SK-MEL-5 (cell line): Measurements from ENCODE around the gene ICA1. TPM values are rescaled to one million over a fixed set of nuclear protein-coding genes. Genes with fewer than 3 reads are reported as not detected.

Source experiments
- DNase-seq: peaks from one replicate; pipeline ENCODE4 v3.0.0-alpha.2; 2016; ENCODE audit warnings: low read depth, low spot score
- in situ Hi-C: cut with HindIII; loops from 2 replicates; pipeline ENCODE4 v1.10.0; 2016; ENCODE audit warnings: low sequenced_read_pairs, high pct_unique_total_duplicates, low pct_unique_long_range_greater_than_20kb
- total RNA-seq: library from RNA; depleted of rRNA; stranded (reverse); fragments of >200 nt; shearing (Covaris generic); gene quantifications from 2 replicates; pipeline ENCODE4 v1.2.3, GENCODE V29; 2014

The ICA1 gene
- total RNA-seq, 1 experiment from 2014 or later = 2.3 TPM

- no peak for DNase-seq
- in situ Hi-C loops = no loop called here
Observed at GRCh38 chr7:8130663-8131062, 131.3 kb downstream of the ICA1 start.

DNA sequence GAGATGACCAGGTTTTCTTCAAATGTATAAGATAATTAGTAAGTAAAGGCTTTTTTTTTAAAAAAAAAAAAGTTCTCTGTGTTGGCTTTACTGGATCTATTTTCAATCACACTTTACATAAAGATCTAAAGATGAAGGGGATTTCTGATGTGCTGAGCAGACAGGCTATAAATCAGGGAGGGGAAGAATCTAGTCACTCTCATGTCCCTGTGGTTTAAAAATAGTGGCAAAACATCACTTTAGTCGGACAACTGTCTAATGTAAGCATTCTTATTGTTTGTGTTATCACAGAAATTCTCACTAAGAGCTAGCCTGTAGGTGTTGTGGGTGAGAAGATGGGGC, 132.7 kb downstream of the ICA1 start:
- DNase-seq = no peak
- in situ Hi-C loops = no loop called here

DNA sequence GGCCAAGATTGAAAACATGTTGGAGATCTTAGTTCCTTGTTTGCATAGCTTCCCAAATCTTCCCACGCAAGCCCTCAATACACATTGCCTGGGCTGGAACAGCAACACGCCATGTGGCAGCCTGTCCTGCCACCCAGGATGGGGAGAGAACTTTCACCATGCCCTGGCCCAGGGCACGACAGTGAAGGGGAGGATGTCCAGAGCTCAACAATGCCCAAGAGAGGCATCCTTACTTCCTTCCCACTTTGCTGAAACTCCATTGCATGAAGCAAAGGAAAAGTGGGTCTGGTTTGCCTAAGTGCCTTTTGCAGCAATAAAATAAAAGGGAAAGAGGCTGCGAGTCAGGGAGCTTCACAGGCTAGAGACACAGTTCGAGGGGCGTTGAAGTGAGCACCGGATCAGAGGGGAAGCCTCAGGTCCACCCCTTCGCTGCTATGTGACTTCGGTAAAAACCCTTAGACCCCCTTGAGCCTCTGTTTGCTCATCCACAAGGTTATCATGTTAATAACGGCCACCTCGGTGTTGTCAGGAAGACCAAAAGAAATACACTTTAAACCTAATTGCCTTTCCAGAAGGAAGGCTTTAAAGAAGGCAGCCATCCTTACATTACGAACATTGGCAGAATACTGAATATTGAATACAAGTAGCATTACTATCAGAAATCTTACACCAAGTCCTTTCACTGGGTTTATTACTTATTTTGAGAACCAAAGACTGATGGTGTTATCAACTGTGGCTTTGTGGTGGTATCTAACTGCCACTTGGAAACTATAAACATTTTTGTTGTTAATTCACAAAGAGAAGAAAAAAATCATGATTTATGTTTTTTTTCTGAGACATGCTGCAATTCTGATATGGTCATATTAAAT, 133.3 kb downstream of the ICA1 start:
- DNase-seq = no peak
- in situ Hi-C loops = no loop called here

DNA sequence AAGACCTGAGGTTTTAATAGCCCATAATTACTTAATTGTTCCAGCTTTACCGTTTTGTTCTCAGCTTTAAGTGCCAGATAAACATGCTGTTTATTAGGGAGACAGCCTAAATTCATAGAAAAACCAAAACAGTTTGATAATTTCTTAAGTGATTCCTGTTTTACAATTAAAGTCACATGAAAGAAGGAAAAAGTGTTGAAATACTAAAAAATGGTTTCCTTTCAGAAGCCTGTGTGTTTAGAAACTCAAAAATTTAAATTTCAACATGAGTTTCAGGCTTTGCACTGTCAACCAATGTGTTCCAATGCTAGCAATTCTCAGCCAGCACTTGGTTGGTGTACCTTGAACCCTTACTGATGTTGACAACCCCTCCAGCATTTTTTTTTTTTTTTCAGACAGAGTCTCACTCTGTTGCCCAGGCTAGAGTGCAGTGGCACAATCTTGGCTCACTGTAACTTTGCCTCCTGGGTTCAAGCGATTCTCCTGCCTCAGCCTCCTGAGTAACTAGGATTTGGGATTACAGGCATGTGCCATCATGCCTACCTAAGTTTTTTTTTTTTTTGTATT, 135.3 kb downstream of the ICA1 start:
- DNase-seq = no peak
- in situ Hi-C loops = no loop called here

DNA sequence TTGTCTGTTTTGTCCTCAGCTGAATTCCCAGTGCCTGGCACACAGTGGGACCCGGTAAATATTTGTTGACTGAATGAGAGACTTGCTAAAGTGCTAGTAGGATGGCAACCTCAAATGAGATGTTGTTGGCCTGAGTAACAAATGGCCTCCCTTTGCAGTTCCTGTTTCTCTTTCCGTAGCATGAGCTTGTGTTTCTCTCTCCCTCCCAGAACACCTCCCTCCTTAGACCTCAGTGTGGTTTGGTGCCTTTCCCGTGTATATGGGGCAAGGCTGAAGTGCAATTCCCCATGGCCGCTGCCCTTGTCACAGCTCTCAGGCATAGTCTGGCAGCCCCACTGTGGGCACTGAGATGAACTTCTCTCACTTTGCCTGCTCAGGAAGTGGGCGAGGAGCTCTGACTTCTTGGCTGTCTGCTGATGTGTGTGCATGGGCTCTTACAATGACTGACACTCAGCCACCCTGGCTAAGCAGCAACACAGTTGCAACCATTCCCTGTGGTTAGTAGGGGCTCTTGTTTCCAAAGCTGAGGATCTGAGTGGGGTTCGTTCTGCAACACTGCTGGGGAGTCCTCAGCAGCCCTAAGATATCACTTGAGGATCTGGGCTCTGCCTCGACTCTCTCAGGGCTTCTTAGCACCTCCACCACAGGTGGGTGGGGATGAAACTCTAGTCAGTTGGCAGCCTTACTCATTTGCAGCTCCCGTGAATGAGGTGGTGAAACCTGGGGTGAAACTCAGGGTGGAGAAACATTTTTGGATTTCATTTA, 136.1 kb downstream of the ICA1 start:
- in situ Hi-C loops = no loop called here
- no peak for DNase-seq

GRCh38 chr7:8121243-8121642, 140.7 kb downstream of the ICA1 start:
- no peak for DNase-seq
- in situ Hi-C loops = no loop called here

GRCh38 chr7:8120390-8121058, 141.4 kb downstream of the ICA1 start:
- in situ Hi-C loops = no loop called here

DNA sequence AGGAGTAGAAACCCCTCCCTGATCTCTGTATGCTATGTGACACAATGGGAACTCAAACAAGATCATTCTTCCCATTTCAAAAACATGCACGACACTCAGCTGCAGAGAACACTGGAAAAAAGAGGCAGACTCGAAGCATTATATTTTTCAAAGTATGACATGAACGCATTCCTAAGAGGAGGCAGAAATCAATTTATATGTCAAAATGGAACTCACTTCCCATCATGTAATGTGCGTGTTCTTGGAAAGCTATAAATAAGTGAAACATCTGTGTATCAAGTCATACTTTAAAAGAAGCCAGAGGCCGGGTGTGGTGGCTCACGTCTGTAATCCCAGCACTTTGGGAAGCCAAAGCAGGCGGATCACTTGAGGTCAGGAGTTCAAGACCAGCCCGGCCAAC, 142.7 kb downstream of the ICA1 start:
- in situ Hi-C loops = no loop called here
- no peak for DNase-seq

More at GRCh38 chr7:8120390-8121058, 141.4 kb downstream of the ICA1 start:
- DNase-seq = no peak

- no peak for DNase-seq
- in situ Hi-C loops = no loop called here
Observed at GRCh38 chr7:8117195-8117594, 144.8 kb downstream of the ICA1 start.

DNA sequence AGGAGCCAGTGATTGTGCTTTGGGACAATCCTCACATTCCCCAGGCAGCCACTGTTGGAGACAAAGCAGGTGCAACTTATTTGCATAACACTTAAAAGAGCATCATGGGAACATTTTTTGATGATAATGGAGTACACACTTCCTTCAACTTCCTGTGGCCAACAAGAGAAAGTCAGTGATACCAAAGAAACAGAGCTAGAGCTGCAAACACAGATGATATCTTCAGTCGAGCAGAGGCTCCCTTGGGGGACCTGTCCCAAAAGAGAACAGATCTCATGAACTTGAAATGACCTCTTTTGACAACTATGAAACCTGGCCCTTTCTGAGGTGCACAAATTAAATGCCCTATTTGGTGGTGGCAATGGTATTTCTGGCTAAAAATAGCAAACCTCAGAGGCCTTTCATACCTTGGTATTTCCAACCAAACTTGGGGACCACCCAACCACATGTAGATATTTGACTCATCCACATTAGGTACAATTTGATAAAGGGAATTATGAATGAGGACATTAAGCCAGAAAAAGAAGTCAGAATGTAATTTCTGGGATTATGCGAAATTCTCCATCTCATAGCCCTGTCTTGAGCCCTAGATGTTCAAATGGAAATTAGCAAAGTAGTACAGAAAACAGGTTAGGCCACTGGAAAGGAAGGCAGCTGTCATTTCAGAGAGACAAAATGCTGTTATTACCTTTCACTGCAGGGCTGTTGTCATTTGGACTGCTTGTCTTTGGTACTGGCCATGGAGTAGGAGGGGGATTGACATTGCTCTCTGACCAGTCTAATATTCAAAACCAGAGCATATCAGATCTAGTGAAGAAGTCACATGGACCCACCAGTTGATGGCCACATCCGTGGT, 146.2 kb downstream of the ICA1 start:
- in situ Hi-C loops = no loop called here
- no peak for DNase-seq

DNA sequence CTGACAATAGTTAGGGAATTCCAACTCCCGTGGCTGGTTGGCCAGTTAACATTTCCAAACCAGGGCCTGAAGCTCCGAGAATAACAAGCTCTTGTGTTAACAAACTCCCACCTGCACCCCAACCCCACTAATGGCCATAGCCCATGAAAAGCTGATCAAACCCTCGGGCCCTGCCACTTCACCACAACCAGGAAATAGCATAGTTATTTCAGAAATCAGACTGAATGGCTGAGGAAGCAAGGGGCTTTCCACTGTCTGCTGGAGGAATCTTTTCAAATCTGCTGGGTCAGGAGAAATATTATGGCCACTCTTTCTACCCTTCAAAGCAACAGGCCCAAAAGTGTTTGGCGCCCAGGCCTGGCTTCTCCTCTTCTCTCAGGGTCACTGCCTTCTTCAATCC, 147.8 kb downstream of the ICA1 start:
- in situ Hi-C loops = no loop called here
- DNase-seq = no peak

DNA sequence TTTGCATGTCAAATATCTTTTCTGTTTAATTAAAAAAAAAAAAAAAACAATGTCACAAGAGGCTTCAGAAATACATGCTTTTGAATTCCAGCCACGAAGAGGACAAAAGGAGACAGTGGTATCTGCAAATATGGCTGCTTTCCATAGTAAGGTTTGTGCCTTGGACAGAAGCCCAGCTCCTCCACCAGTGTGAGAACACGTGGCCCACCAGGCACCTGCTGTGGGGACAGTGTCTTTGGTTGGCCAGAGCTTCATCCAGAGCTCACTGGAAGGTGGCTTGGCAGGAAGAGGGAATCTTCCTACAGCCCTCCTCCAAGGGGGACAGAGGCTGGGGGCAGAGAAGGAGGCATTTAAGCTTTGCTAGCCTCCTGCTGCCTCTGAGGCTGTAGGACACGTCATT, 148.8 kb downstream of the ICA1 start:
- in situ Hi-C loops = no loop called here
- no peak for DNase-seq

DNA sequence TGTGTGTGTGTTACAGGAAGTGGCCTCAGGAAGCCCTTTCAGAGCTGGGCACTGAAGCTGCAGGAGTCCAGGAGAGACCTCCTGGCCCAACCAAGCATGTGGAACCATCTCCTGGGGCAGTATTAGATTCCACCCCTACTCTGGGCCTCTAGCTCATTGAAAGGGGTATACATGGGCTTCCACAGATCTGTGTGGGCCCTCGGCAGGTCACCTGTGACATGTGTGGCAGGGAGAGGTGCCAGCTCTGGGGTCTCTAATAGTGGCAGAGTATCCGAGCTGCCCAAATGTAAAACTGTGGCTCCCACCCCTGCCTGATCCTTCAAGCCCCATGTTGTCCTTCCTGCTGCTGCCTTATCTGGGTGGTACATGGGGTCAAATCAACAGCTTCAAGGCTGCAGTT, 149.3 kb downstream of the ICA1 start:
- DNase-seq = no peak

DNA sequence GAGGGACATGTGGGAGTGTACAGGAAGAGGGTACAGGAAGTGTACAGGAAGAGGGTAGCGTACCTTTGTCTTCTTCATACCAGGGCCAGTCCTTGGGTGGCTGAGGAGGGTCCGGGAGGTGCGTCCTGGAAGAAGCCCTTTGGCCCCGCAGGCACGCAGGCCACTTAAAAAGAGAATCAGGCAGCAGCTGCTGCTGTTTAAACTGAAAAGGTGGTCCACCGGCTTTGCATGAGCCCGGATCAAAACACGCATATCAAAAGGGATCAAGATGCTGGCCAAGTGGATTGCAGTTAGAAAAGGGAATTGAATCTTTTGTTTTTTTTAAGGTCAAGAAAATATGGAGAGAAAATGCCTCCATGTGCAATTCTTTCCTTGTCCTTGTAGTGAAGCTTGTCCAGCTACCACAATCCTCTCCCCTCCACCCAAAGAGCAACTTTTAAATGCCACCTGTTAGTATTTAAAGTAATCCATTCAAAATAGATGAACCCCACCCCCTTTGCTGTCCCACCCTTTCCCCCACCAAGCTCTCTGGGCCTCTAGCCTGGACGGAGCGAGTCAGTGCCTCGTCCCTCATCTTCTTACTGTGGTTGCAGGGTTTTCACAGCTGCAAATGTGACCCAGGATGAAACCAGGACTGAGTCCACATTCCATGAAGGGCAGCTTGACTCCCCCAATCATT, 150.5 kb downstream of the ICA1 start:
- no peak for DNase-seq
- in situ Hi-C loops = no loop called here

More for the DNA sequence above, 149.3 kb downstream of the ICA1 start:
- in situ Hi-C loops = no loop called here

- no peak for DNase-seq
- in situ Hi-C loops = no loop called here
Observed at GRCh38 chr7:8109196-8110022, 152.6 kb downstream of the ICA1 start.

GRCh38 chr7:8105449-8106095, 156.4 kb downstream of the ICA1 start:
- in situ Hi-C loops = no loop called here
- peak; percentile 41 for DNase-seq
